Measurements from ENCODE around the gene P4HA2. TPM values are rescaled to one million over a fixed set of nuclear protein-coding genes. Genes with fewer than 3 reads are reported as not detected.
A peak's percentile ranks its signal among the peaks of the same experiment; 100 is the strongest.

The P4HA2 gene
- total and polyA plus RNA-seq, 9 of the 15 experiments (the other 6 are each of a cell fraction or from before 2014, with no cell fraction given) = 9.6 to 50.0 (median 12.7) TPM

GRCh38 chr5:132259069-132259851 is 31.6 kb upstream of the P4HA2 start (continued):
- no peak for TF ChIP-seq ELK3 (CRISPR knock-in tag; IDR thresholded peaks at IDR 0.05)
- no peak for TF ChIP-seq HMBOX1 (IDR thresholded peaks at IDR 0.05)
- TF ChIP-seq PBX2 (CRISPR knock-in tag; IDR thresholded peaks at IDR 0.05; ENCODE audit: low read depth) = no peak
- TF ChIP-seq PBX2 (tag; conservative IDR thresholded peaks at IDR 0.05; ENCODE audit: low read depth) = no peak
- TF ChIP-seq PHB (CRISPR knock-in tag; IDR thresholded peaks at IDR 0.05) = no peak
- no peak for TF ChIP-seq ZNF551 (CRISPR knock-in tag; IDR thresholded peaks at IDR 0.05)
- no peak for TF ChIP-seq ZNF12 (CRISPR knock-in tag; IDR thresholded peaks at IDR 0.05)
- no peak for TF ChIP-seq PYGO2 (tag; IDR thresholded peaks at IDR 0.05)
- TF ChIP-seq CHD1 (IDR thresholded peaks at IDR 0.05; ENCODE audit: low read length) = peak; percentile 43
- TF ChIP-seq RUNX1 (IDR thresholded peaks at IDR 0.05; ENCODE audit: low read depth) = no peak
- no peak for TF ChIP-seq FOXJ3 (CRISPR knock-in tag; IDR thresholded peaks at IDR 0.05)
- TF ChIP-seq FOXJ2 (tag; IDR thresholded peaks at IDR 0.05) = no peak
- no peak for TF ChIP-seq NCOA1 (IDR thresholded peaks at IDR 0.05; ENCODE audit: low read depth)
- peak; percentile 50 for TF ChIP-seq POLR2G (IDR thresholded peaks at IDR 0.05; ENCODE audit: low read depth, low read length)
- TF ChIP-seq LEF1 (IDR thresholded peaks at IDR 0.05) = no peak
- TF ChIP-seq EZH2 (IDR thresholded peaks at IDR 0.05; ENCODE audit: borderline replicate concordance, low read depth, low read length) = no peak
- TF ChIP-seq EP400 (IDR thresholded peaks at IDR 0.05) = no peak
- peak; percentile 67 for TF ChIP-seq MAX (CRISPR knock-in tag; IDR thresholded peaks at IDR 0.05)
- no peak for TF ChIP-seq ILF3 (IDR thresholded peaks at IDR 0.05; ENCODE audit: borderline replicate concordance)
- TF ChIP-seq ZNF592 (IDR thresholded peaks at IDR 0.05) = 0 out of 2 replicates have a peak, but pooled peaks have one; percentile 12
- no peak for TF ChIP-seq SMARCA4 (IDR thresholded peaks at IDR 0.05)

Measured in K562 (cell line).